GM19468 (cell line): Measurements from ENCODE around the gene ZSCAN22.

ENCODE experiments used
- ATAC-seq: cut with Tn5 transposase; IDR thresholded peaks from one replicate; pipeline ENCODE4 v1.9.1; 2021; ENCODE audit warnings: mild to moderate bottlenecking, moderate library complexity, moderate number of reproducible peaks; ENCODE audit not compliant: unreplicated experiment; ENCODE audit errors: extremely low read depth

ZSCAN22 gene

DNA sequence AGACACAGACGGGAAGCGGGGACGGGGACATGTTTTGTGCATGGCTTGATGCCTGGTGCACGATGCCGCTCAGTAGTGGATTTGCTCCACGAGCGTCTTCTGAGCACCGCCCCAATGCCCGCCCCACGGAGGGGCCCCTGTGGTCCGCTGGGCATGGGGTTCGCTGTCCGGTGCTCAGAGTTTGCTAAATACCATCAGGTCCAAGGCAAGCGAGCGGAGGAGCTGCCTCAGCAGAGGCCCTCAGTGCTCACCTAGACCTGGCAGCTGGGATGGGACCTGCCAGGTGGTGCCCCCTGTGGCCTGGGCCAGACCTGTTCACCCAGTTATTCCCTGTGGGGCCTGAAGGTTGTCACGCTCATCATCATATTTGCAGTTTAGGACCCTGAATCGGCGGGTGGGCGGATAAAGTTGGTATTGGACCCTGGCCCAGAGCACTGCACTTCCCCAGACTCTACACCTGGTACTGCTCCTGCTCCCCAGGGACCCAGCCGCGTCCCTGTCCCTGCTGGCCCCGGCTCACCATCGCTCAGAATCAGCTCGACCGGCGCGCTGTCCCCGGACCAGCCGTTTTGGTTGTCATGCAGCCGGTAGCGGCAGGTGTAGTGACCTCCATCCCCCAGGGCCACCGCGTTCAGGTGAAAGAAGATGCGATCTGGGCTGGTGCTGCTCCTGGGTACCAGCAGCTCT lies 24.2 kb downstream of the ZSCAN22 start:
- no peak for ATAC-seq

DNA sequence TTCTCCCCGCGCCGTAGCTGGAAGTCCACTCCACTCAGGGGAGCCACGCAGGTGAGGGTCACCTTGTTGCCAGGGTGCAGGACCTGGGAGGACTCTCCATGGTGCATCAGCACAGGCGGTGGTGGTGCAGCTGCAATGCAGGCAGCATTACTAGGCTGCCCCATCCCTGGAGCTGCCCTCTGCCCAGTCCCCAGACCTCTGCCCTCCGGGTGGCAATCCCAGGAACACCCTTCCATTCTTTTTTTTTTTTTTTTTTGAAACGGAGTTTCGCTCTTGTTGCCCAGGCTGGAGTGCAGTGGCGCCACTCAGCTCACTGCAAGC lies 24.7 kb downstream of the ZSCAN22 start:
- no peak for ATAC-seq

DNA sequence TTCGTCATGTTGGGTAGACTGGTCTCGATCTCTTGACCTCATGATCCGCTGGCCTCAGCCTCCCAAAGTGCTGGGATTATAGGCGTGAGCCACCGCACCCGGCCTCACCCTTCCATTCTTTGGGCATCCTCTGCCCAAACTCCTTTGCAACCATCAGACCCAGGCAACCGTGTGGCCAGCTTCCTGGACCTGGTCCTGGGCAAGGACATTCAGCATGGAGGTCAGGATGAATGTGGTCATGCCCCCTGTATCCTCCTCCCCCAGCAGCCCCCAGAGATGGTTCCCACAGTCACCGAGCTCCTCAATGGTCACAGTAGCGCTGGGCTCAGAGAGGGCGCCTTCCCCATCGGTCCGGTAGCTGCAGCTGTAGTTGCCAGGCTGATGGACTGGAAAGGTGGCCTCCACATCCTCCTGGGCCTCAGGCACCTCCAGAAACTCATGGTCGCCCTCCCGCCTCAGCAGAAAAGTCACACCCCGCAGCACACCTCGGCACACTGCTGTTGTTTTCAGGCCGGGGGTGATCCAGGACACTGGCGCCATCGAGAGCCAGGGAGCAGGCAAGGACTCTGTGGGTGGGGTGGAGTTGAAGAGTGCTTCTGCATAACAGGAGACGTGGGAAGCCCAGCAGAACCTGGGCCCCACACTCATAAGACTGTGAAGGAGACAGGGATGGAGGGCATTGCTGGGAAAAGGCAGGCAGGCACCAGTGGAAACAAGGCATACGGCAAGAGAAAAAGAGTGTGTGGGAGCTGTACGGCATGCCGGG lies 25.4 kb downstream of the ZSCAN22 start:
- no peak for ATAC-seq

DNA sequence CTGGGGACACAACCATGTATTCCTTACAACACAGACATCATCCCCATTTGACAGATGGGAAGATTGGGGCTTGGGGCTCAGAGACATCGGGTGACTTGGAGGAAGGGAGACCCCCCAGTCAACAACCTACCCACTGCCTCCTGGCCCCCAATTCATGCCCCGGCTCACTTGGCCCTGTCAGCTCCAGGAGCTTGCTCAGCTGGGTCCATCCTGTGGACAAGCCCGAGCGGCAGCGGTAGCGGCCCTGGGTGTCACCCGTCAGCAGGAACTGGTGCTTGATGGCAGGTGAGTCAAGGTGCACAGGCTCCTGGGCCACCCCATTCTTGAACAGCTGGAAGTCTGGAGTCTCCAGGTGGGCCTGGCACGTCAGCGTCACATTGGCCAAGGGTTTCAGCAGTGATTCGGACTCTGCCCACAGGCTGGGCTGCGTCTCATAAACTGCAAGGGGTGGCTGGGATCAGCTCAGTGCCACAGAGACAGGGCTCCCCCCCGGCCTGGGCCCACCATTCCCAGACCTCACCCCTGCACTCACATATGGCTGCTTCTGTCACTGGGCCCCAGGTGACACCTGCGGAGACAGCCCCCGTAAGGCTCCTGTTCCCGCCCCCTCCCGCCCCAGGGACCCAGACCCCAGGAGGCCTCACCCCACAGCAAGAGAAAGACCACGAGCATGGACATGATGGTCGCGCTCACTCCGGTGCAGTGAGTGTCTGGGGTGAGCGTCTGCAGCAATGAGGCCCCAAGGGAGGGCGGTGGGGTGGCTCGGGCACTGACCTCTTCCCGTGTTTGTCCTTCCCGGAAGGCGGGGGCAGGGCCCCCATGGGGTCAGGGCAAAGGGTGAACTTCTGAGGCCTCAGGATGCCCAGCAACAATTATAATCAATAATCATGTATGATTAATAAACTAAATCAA lies 26.2 kb downstream of the ZSCAN22 start, which contains the start of gene A1BG:
Gene A1BG (minus strand): TSS at position 733 of the 912 bp plus-strand sequence. CDS start 55 bp downstream, at position 678.
- no peak for ATAC-seq

DNA sequence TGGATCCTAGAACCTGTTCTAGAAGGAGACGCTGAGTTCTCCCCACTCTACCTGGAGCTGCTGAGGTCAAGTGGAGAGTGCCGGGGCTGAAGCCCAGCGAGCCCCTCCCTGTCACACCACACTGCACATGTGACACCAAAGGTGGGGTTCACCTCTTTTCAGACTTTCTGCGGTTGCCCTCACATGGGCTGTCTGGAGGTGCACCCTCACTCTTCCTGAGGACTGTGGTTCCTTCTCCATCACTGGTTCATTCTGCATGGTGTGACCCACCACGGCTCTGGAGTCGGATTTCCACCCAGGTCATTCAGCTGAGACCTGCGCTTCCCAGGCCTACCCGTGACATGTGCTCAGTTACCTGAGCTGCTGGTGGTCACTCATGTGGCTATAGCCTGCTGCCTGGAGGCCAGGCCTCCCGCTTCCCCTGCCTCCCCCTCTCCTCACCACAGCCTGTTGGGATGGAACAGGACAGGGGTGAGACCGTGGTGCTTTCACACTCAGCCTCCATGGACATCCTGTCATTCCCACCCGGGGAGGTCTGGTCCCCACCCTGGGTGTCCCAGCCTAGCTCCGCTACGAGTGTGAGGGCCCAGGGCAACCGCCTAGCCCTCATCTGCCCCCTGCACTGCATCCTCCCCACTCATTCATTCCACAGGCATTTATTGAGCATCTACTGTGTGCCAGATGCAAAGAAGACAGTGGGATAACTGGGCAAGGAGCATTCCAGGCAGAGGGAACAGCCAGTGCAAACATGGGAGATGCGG lies 27.1 kb downstream of the ZSCAN22 start:
- ATAC-seq = no peak

DNA sequence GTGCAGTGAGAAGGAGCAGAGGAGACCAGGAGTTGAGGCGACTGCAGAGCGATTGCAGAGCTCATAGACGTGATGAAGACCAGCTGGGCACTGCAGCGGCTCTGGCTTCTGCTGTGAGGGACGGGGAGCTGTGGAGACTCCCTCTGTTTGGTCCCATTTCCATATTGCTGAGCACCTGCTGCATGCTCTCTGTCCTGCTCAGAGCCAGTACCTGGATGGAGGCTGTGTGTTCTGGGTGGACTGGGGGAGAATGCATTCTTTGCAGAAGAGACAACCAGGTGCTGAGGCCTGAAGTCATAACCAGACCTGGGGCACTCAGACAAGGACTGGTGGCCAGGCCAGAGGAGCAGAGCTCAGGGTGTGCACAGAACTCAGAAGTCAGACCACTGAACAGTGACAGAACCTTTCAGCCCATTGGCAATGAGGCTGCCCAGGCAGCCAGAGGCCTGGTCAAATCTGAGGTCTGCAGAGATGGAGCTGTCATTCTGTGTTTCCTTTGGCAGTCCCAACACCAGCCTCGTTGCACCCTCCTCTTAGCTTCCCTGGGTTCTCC lies 27.8 kb downstream of the ZSCAN22 start:
- ATAC-seq = no peak

DNA sequence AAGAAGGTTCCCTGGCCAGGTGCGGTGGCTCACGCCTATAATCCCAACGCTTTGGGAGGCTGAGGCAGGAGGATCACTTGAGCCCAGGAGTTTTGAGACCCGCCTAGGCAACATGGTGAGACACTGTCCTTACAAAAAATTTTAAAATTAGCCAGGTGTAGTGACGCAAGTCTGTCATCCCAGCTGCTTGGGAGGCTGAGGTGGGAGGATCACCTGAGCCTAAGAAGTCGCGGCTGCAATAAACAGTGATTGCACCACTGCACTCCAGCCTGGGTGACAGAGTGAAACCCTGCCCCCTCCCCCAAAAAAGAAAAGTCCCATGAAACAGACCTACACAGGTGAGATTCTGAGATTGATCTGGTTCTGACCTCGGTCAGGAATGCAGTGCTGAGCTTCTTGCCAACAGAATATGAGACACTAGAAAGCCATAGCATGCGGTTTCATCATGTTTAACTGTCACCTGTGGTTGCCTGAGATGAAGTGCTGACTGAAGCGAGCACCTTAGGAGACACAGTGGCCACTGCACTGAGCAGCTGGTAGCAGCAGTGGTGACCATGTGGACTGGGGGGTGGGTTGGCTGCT lies 28.5 kb downstream of the ZSCAN22 start:
- ATAC-seq = no peak

DNA sequence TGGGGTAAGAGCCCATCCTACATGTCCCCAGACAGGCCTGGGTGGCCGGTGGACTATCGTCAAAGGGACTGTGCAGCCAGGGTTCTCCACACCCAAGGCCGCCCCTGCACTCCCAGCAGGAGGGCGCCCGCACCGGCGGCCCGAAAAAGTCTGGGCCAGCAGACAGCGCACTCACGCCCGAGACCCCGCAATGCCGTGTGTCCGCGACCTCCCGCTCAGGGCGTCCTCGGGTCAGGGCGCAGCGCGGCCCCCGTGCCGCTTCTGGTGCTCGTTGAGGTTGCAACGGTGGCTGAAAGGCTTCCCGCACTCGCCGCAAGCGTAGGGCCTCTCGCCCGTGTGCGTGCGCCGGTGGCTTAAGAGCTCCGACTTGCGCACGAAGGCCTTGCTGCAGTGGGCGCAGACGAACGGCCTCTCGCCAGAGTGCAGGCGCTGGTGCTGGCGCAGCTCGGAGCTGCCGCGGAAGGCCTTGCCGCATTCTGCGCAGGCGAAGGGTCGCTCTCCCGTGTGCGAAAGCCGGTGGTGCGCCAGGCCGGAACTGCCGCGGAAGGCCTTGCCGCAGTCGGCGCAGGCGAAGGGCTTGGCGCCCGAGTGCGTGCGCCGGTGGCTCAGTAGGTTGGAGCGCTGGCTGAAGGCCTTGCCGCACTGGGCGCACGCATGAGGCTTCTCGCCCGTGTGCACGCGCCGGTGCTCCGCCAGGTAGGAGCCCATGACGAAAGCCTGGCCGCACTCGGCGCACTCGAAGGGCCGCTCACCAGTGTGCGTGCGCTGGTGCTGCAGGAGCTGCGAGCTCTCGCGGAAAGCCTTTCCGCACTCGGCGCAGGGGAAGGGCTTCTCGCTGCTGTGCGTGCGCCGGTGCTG lies 29.3 kb downstream of the ZSCAN22 start:
- no peak for ATAC-seq

DNA sequence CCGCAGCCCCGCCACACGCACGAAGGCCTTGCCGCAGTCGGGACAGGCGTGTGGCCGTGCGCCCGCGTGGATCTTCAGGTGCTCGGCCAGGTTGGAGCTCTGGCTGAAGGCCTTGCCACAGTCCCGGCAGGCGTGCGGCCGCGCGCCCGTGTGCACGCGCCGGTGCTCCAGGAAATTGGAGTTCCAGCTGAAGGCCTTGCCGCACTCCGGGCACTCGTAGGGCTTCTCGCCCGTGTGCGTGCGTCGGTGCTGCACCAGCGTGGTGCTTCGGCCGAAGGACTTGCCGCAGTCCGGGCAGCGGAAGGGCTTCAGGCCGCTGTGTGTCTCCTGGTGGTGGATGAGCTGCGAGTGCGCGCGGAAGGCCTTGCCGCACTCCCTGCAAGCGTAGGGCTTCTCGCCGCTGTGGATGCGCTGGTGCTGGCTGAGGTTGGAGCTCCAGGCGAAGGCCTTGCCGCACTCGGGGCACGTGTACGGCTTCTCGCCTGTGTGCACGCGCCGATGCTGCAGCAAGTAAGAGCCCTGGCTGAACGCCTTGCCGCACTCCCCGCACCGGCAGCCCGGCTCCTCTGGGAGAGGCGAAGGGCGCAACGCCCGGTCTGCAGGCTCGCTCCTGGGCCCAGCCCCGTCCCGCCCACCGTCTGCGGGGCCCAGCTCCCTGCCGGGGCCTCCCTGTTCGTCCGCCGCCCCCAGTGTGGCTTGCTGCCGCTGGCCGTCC lies 30.1 kb downstream of the ZSCAN22 start:
- ATAC-seq = no peak

DNA sequence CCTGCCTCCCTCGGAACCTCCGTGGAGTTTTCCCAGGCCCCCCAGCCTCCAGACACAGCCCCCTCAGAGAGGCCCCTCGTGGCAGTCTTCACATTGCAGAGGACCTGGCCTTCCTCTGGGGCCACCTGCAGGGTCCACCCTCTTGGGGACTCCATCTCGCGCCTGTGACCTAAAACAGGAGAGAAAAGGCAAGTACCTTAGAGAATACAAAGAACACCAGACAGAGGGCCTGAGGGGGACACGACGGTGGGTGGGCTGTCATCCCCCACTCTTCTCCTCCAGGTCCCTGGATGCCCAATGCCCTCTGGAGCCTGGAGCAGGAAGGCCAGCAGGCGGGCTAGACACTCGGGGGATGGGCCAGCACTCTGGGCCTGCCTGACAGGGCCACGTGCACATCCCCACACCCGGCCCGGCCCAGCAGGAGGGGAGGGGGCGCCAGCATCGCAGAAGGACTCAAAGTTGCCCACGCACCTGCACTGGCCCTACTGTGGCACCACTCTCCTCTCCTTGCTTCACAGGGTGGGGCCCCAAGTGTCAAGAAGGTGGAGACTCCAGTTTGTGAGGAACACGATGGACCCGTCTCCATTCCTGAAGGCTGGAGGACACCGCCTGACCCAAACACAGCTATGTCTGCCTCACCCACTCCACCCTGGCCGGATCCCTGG lies 30.8 kb downstream of the ZSCAN22 start:
- no peak for ATAC-seq

DNA sequence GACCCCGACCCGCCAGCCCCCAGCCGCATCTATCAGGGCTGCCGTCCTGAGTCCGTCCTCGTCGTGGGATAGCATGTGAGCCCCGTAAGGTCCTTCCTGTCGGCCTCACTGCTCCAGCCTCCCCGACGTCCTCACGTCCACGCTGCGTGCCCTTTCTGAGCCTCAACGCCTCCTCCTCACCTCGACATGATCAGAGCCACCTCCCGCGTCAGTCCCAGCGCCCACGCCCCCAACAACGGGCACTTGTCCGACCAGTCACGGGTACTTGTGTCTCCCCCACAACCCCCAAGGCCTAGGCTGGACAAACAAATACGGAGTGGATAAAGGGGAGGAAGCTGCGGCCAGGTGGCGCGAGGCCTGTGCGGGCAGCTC lies 35.1 kb downstream of the ZSCAN22 start:
- ATAC-seq = no peak

DNA sequence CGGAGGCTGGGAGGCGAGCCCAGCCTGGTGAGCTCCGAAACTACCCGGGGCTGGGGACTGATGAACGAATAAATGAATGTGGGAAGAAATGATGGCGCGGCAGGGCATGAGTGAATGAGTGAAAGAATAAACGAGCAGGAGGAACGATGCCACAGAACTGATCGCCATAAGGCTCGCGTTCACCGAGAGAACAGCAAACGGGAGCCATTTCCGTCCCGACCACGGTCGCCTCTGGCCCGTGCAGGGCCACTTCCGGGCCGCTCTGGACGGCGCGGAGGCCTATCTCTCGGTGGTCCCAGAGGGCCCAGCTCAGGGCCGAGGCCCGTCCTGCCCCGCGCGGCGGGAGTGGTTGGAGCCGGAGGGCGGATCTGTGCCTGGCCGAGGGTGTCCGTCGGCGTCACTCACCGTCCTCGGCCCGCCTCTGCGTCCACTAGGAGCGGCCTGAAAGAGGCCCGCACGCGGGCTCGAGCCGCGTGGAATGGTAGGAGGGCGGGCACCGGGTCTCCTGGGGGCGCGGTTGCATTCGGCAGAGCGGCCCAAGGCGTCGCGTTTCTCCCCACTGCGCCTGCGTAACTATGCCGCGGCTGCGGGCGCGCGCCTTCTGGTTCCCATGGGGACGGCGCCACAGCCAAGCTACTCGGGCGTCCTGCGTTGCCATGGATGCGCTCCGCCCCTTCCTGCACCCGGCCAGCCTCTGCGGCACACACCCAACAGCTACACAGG lies 35.6 kb downstream of the ZSCAN22 start, which contains the start of gene ZNF497:
Gene ZNF497 (minus strand): TSS at position 480 of the 723 bp plus-strand sequence. CDS start 5,116 bp downstream, outside the sequence.
- peak; percentile 87 for ATAC-seq

DNA sequence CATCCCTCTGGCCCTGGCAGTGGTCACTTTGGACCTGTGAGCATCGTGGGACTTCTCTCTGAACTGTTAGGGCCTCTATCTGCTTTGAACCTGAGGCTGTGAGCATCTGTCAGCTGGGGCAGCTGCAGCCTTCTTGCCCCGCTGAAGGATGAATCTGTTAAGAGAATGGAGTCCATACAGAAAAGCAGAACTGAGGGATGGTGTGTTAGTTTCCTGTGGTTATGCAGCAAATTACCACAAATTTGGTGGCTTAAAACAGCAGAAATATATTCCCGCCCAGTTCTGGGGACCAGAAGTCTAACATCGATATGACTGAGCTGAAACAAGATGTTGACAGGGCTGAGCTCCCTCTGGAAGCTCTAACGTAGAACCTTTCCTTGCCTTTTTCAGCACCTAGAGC lies 37.4 kb downstream of the ZSCAN22 start:
- no peak for ATAC-seq

DNA sequence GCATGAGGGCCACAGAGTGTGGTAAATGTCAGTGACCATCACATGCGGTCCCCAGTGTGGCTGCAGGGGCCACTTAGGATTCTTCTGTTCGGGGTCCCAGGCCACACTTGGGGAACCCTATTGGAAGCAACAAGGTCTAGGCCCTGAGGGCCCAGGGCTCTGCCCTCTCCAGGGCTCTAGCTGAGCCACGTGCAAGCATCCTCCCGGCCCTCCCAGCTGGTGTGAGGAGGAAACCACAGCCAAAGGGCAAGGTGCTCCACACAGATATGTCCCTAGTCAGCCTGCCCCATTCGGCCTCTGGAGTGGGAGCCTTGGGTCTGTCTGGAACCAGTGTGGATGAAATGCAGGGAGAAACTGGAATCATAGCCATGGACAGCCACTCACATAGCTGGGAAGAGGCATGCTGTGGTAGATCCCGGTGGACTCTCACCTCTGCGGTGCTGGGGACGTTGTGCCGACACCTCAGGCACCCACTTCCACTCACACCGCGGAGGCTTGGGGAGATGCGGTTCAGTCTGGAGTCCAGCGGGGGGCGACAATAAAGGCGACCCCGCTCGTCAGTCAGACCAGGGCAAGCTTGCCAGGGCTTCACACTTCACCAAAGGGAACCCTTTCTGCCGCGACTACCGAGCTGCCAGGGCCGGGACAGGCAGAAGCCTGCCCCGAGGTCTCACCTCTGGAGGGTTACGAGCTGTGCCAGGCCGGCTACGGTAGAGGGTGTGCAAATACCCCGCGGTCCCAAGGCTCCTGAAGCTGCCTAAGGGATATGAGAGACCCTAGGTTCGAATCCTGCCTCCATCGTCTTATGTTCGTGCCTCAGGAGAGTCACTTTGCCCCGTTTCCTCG lies 40.0 kb downstream of the ZSCAN22 start:
- no peak for ATAC-seq

DNA sequence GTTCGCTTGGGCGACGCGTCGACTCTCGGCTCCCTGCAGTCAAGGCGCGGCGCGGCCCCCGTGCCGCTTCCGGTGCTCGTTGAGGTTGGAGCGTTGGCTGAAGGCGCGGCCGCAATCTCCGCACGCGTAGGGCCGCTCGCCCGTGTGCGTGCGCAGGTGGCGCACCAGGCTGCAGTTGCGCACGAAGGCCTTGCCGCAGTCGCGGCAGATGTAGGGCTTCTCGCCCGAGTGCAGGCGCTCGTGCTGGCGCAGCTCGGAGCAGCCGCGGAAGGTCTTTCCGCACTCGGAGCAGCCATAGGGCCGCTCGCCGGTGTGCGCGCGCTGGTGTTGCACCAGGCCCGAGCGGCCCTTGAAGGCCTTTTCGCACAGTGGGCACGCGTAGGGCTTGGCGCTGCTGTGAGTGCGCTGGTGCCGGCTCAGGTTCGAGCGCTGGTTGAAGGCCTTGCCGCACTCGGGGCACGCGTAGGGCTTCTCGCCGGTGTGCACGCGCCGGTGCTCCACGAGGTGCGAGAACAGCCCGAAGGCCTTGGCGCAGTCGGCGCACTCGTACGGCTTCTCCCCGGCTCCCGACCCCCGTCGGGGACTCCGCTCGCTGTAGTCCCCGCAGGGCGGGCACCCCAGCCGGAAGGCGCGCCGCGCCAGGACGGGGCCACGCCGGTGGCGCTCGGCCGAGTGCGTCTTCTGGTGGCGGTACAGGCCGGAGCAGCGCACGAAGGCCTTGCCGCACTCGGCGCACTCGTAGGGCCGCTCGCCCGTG lies 41.1 kb downstream of the ZSCAN22 start:
- ATAC-seq = no peak
